Lung (tissue), 12 donors: ENCODE measurements around the gene ZNF648. TPM values are rescaled to one million over a fixed set of nuclear protein-coding genes. Genes with fewer than 3 reads are reported as not detected.

ENCODE experiments used
- ATAC-seq: fragments of 200-7000 bp; cut with Tn5 transposase; one replicate; pipeline ENCODE4 v1.9.1; 2020; ENCODE audit warnings: moderate number of reproducible peaks; ENCODE audit not compliant: insufficient read depth, low FRiP score
- DNase-seq, 3 donors: peaks; one replicate each; pipeline ENCODE4 v3.0.0-alpha.2; 2013 to 2017
- H3K27ac ChIP-seq, 2 donors: one replicate each; pipeline ENCODE4 v1.5.1; 2013; ENCODE audit warnings: mild to moderate bottlenecking in 2 of 2, moderate library complexity in 2 of 2, control low read depth in 1 of 2, inconsistent platforms in 1 of 2, low read depth in 1 of 2, low read length in 1 of 2
- H3K27me3 ChIP-seq, 3 donors: one replicate each; pipeline ENCODE4 v1.5.1; 2013; ENCODE audit warnings: low read length in 2 of 3; ENCODE audit not compliant: control insufficient read depth in 3 of 3, insufficient read depth in 3 of 3
- H3K36me3 ChIP-seq, 4 donors: one replicate each; pipeline ENCODE4 v1.5.1; 2013; ENCODE audit warnings: low read length in 4 of 4, mild to moderate bottlenecking in 1 of 4, moderate library complexity in 1 of 4; ENCODE audit not compliant: control insufficient read depth in 4 of 4, insufficient read depth in 4 of 4
- H3K4me1 ChIP-seq, 5 donors: one replicate each; pipeline ENCODE4 v1.5.1; 2013; ENCODE audit warnings: low read length in 5 of 5, mild to moderate bottlenecking in 2 of 5, moderate library complexity in 1 of 5; ENCODE audit not compliant: control insufficient read depth in 5 of 5, insufficient read depth in 5 of 5
- H3K4me3 ChIP-seq: one replicate; pipeline ENCODE4 v1.5.1; 2013; ENCODE audit warnings: mild to moderate bottlenecking, control low read depth, moderate library complexity
- H3K9ac ChIP-seq, 2 donors: one replicate each; pipeline ENCODE4 v1.5.1; 2013; ENCODE audit warnings: low read length in 2 of 2, control low read depth in 1 of 2; ENCODE audit not compliant: insufficient read depth in 1 of 2
- H3K9me3 ChIP-seq, 4 donors: one replicate each; pipeline ENCODE4 v1.5.1; 2013; ENCODE audit warnings: low read length in 3 of 4, mild to moderate bottlenecking in 1 of 4, moderate library complexity in 1 of 4; ENCODE audit not compliant: control insufficient read depth in 4 of 4, insufficient read depth in 3 of 4
- CTCF ChIP-seq: IDR thresholded peaks from 2 replicates; pipeline ENCODE4 v1.5.1; 2012; ENCODE audit warnings: mild to moderate bottlenecking; ENCODE audit errors: control extremely low read depth, extremely low read depth
- WGBS, 2 donors: extraction: QIAGEN DNeasy Blood & Tissue Kit; methylation state at CpG; one replicate each; pipeline ENCODE4 v1.1.7; 2013; 5-methylcytosine and 5-hydroxymethylcytosine counted together
- polyA plus RNA-seq, 2 donors: library from polyadenylated mRNA; stranded (reverse); fragments of 200-250 nt; gene quantifications; one replicate each; pipeline ENCODE4 v1.2.1, GENCODE V29; 2013
- total RNA-seq, 2 donors: library from RNA; depleted of rRNA in 1 of 2; stranded (reverse); fragments of >200 nt in 1 of 2; gene quantifications; one replicate each; pipeline ENCODE4 v1.2.1, GENCODE V29; 2014 to 2021
- donor health status: control.
- donor health status: control.
- donor health status: Bipolar disorder and iron deficiency.
- donor health status: healthy.
- donor health status: DM: yes; HTN: yes; CAD: no.

ZNF648 gene
- total and polyA plus RNA-seq, 4 donors = 0.09 to 0.21 (median 0.20) TPM; not detected in 1

GRCh38 chr1:182041615-182042014 is 19.9 kb downstream of the ZNF648 start:
- Histone ChIP-seq H3K27ac (no peak overlapping the region), H3K36me3 (no peaks in the 10 kb centered on the region), H3K4me1 (no peaks in the 10 kb centered on the region), H3K9me3 (peaks cover 0 to 5% (median 3%) of the 10 kb centered on the region in 4 donors), H3K27me3 (no peaks in the 10 kb centered on the region), H3K4me3 (no peak overlapping the region), H3K9ac (no peak overlapping the region)
- TF ChIP-seq CTCF = no peak
- 28 to 48% methylated on average over 3 of the region's 3 CpGs for WGBS, 2 donors
- ATAC-seq = no peak
- peak in 2 of 3 donors; percentile 38 to 70 for DNase-seq

GRCh38 chr1:182038220-182038619 is 23.3 kb downstream of the ZNF648 start:
- no peak for ATAC-seq

GRCh38 chr1:182035097-182035770 is 26.3 kb downstream of the ZNF648 start:
- no peak for TF ChIP-seq CTCF
- H3K4me1 ChIP-seq = no peaks in the 10 kb centered on the region
- WGBS, 2 donors = 74 to 81% methylated on average over 7 of the region's 7 CpGs
- no peak overlapping the region for H3K4me3 ChIP-seq
- DNase-seq = no peak
- H3K9ac ChIP-seq = no peak overlapping the region
- ATAC-seq = no peak
- H3K9me3 ChIP-seq = peaks cover 0 to 3% (median 1%) of the 10 kb centered on the region in 4 donors
- H3K27ac ChIP-seq = no peak overlapping the region
- H3K36me3 ChIP-seq = no peaks in the 10 kb centered on the region
- H3K27me3 ChIP-seq = no peaks in the 10 kb centered on the region

More at GRCh38 chr1:182038220-182038619, 23.3 kb downstream of the ZNF648 start:
- 81 to 86% methylated on average over 2 of the region's 2 CpGs for WGBS, 2 donors
- Histone ChIP-seq H3K27me3 (no peaks in the 10 kb centered on the region), H3K9ac (no peak overlapping the region), H3K4me3 (no peak overlapping the region), H3K9me3 (peaks cover 0 to 3% (median 1%) of the 10 kb centered on the region in 4 donors), H3K27ac (no peak overlapping the region), H3K36me3 (no peaks in the 10 kb centered on the region), H3K4me1 (no peaks in the 10 kb centered on the region)
- DNase-seq = no peak
- no peak for TF ChIP-seq CTCF

GRCh38 chr1:182032251-182032650 is 29.3 kb downstream of the ZNF648 start:
- DNase-seq = no peak
- WGBS, 2 donors = 55 to 88% methylated on average over 1 of the region's 1 CpG

More at GRCh38 chr1:182032251-182032650, 29.3 kb downstream of the ZNF648 start:
- H3K27ac ChIP-seq = no peak overlapping the region
- no peak overlapping the region for H3K4me3 ChIP-seq
- no peaks in the 10 kb centered on the region for H3K27me3 ChIP-seq
- H3K36me3 ChIP-seq = no peaks in the 10 kb centered on the region
- ATAC-seq = no peak
- H3K4me1 ChIP-seq = peaks cover 0 to 6% (median 0%) of the 10 kb centered on the region in 5 donors
- H3K9ac ChIP-seq = no peak overlapping the region
- no peak for TF ChIP-seq CTCF
- no peaks in the 10 kb centered on the region for H3K9me3 ChIP-seq
